ENCODE results near the gene NEK9.

Gene NEK9

DNA sequence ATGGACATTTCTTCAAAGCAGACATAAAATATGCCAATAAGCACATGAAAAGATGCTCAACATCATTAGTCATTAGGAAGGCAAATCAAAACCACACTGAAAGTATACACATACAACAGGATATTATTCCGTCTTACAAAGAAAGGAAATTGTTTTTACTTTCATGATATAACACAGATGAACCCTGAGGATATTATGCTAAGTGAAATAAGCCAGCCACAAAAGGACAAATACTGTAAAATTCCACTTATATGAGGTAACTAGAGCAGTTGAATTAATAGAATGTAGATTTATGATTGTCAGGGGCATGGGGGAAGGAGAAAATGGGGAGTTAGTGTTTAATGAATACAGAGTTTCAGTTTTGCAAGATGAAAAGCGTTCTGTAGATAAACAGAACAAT is 67.2 kb downstream of the NEK9 start:
- Histone ChIP-seq H3K27me3 (ENCODE audit: control insufficient read depth, insufficient read depth, low read length) (no peaks in the 10 kb centered on the region), H3K9ac (ENCODE audit: low read depth, low read length) (no peak overlapping the region), H3K4me1 (ENCODE audit: control insufficient read depth, insufficient read depth, low read length) (no peaks in the 10 kb centered on the region), H3K9me3 (ENCODE audit: control insufficient read depth, insufficient read depth, low read length) (no peaks in the 10 kb centered on the region), H3K36me3 (ENCODE audit: control insufficient read depth, insufficient read depth, low read length) (no peaks in the 10 kb centered on the region), H3K4me3 (ENCODE audit: low read depth, low read length) (no peak overlapping the region)

DNA sequence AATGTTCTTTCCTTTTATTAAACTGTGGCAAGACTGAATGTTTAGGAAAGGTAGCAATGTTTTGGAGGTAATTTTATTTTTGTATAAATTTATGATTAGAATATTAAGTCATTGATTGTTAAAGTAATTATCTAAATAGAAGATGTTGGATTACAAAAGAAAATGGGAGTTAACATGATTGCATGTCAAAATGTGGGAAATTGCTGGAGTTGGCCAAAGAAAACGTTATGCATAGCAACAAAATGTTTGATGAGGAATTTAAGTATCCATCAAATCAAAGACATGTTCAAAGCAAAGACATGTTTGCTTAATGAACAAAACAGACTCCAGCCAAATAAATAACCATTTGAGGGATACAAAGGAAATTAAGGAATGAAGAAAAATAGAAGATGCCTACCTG is 72.4 kb downstream of the NEK9 start:
- Histone ChIP-seq H3K36me3 (ENCODE audit: control insufficient read depth, insufficient read depth, low read length) (no peaks in the 10 kb centered on the region), H3K9me3 (ENCODE audit: control insufficient read depth, insufficient read depth, low read length) (no peaks in the 10 kb centered on the region), H3K27me3 (ENCODE audit: control insufficient read depth, insufficient read depth, low read length) (no peaks in the 10 kb centered on the region), H3K4me1 (ENCODE audit: control insufficient read depth, insufficient read depth, low read length) (no peaks in the 10 kb centered on the region), H3K4me3 (ENCODE audit: low read depth, low read length) (no peak overlapping the region), H3K9ac (ENCODE audit: low read depth, low read length) (no peak overlapping the region)

DNA sequence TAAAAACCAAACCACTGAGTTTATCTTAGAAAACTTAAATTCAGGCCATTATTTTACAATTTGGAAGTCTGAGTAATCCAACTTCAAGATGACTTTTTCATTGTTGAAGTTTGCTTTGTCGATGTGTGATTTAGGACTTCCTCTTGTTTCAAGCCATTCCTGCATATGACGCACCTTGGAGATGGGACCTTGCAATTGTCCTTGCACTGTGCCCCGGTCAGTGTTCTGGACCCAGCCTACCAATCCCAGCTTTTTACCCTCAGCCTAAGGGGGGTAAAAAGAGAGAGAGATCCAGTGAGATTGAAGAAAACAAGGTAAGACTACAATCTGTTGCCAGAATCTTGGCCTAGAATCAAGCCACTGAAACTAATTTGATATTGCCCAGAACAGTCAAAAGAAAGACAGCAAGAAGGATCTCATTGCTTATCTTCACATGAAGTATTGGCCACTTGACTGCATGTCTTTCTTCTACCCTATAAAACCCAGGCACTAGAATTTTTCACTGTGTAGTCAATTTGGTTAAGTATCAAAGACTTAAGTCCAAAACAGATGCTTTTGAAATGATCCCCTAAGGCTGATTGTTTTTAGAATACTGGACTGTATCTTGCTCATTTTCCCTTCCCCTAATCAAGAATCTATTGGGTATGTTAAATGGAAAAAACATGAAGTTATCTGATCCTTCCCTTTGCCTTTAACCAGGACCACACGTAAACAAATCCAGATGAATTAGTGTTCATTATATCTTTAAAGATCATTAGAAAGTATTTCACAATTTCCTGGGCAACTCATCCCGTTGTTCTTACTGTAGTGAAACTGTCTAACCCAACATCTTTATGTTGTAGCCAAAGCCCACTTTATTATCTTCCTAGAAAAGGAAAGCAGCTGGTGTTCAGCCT is 73.2 kb downstream of the NEK9 start:
- Histone ChIP-seq H3K27me3 (ENCODE audit: control insufficient read depth, insufficient read depth, low read length) (no peaks in the 10 kb centered on the region), H3K36me3 (ENCODE audit: control insufficient read depth, insufficient read depth, low read length) (no peaks in the 10 kb centered on the region), H3K4me3 (ENCODE audit: low read depth, low read length) (no peak overlapping the region), H3K4me1 (ENCODE audit: control insufficient read depth, insufficient read depth, low read length) (no peaks in the 10 kb centered on the region), H3K9ac (ENCODE audit: low read depth, low read length) (no peak overlapping the region), H3K9me3 (ENCODE audit: control insufficient read depth, insufficient read depth, low read length) (no peaks in the 10 kb centered on the region)

DNA sequence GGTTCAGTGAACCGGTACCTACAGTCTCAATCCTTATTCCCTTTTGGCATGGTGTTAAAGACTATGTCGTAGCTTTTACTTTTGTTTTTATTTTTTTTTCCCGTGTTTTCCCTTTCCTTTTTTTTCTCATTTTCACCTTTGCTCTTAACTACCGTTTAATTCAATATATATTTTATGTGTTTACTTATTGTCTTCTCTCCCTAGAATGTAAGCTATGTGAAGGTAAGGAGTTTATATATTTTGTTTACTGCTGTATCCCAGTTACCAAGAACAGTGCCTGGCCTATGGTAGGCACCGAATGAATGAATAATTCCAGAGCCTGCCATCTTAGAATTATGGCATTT is 75.3 kb downstream of the NEK9 start:
- no peaks in the 10 kb centered on the region for H3K9me3 ChIP-seq (ENCODE audit: control insufficient read depth, insufficient read depth, low read length)
- H3K4me3 ChIP-seq (ENCODE audit: low read depth, low read length), result peak overlapping the region; percentile 59
- H3K36me3 ChIP-seq (ENCODE audit: control insufficient read depth, insufficient read depth, low read length), result no peaks in the 10 kb centered on the region
- no peaks in the 10 kb centered on the region for H3K4me1 ChIP-seq (ENCODE audit: control insufficient read depth, insufficient read depth, low read length)
- H3K27me3 ChIP-seq (ENCODE audit: control insufficient read depth, insufficient read depth, low read length), result no peaks in the 10 kb centered on the region
- no peak overlapping the region for H3K9ac ChIP-seq (ENCODE audit: low read depth, low read length)

DNA sequence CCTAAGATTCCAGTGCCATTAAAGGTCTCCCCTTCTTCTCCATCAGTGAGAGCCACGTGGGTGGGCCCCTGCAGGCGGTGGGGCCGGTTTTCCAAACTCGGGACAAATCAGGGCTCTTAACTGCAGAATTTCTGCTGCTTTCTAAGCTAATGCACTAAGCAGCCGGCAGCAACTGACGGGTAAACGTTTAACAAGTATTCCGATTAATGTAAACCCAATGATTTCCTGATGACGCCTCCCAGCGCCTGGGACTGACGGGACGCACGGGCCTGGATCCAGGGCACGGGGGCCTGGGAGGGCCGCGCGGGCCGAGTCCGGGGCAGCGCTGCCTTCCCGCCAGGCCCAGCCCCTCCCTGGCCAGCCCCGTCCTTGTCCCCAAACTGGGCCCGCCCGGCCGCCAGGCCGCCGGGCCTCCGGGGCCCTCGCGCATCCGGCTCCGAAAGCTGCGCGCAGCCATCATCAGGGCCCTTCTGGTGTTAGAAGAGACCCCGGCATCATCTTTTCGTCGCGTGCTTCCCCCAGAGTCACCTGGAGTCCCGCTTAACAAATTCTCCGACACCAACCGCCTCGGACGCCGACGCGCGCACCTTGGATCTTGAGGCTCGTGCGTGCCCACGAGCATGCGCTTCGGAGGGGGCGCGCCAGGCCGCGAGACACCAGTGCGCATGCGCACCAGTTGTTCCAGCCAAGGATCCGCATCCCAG is 75.8 kb downstream of the NEK9 start, which contains the start of gene MLH3:
Gene MLH3, minus strand, starts transcription at position 616 of the 704 bp plus-strand sequence. CDS start 1,812 bp downstream, outside the sequence.
- Histone ChIP-seq H3K4me3 (ENCODE audit: low read depth, low read length) (peak within 1 kb of the TSS; percentile 59), H3K4me1 (ENCODE audit: control insufficient read depth, insufficient read depth, low read length) (no peaks in the 10 kb centered on the region), H3K27me3 (ENCODE audit: control insufficient read depth, insufficient read depth, low read length) (no peaks in the 10 kb centered on the region), H3K9me3 (ENCODE audit: control insufficient read depth, insufficient read depth, low read length) (no peaks in the 10 kb centered on the region), H3K36me3 (ENCODE audit: control insufficient read depth, insufficient read depth, low read length) (no peaks in the 10 kb centered on the region), H3K9ac (ENCODE audit: low read depth, low read length) (peak within 1 kb of the TSS; percentile 57)

DNA sequence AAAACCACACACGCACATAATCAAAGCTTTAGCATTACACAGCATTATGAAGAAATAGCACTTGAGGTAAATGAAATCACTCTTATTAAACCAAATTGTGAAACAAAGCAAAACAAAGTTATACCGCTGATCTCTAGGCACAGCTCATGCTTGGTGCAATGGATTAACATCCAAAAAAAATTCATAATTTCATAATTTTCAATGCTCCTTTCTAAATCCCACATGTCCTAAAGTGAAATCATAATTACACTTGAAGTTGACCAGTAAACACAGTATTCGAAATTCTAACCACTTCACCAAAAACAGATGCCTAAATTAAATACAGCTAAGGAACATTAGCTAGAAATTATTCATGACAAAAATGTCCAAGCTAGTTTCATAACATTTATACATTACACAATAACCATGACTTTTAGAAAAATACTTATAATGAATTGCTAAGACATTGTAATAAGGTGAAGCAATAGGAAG is 77.1 kb downstream of the NEK9 start:
- no peaks in the 10 kb centered on the region for H3K9me3 ChIP-seq (ENCODE audit: control insufficient read depth, insufficient read depth, low read length)
- H3K4me3 ChIP-seq (ENCODE audit: low read depth, low read length), result no peak overlapping the region
- H3K4me1 ChIP-seq (ENCODE audit: control insufficient read depth, insufficient read depth, low read length), result no peaks in the 10 kb centered on the region
- H3K36me3 ChIP-seq (ENCODE audit: control insufficient read depth, insufficient read depth, low read length), result no peaks in the 10 kb centered on the region
- no peaks in the 10 kb centered on the region for H3K27me3 ChIP-seq (ENCODE audit: control insufficient read depth, insufficient read depth, low read length)
- no peak overlapping the region for H3K9ac ChIP-seq (ENCODE audit: low read depth, low read length)

DNA sequence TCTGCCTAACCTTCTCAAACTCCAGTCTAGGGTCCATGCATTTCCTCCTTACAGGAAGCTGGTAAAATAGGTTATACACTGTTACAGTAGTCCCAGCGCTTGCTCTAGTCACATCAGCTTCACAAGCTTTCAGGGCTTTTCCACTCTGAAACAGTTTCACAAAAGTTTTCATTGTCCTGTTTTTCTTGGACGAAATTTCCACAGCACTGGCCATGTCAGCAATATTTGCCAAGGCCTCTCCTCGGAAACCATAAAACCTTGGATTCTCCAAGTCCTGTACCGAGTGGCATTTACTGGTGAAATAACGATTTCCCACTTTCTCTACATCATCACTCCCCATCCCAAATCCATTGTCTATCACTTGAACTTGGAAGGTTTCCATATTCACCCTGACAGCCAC is 77.7 kb downstream of the NEK9 start:
- no peaks in the 10 kb centered on the region for H3K9me3 ChIP-seq (ENCODE audit: control insufficient read depth, insufficient read depth, low read length)
- H3K4me3 ChIP-seq (ENCODE audit: low read depth, low read length), result no peak overlapping the region
- no peaks in the 10 kb centered on the region for H3K36me3 ChIP-seq (ENCODE audit: control insufficient read depth, insufficient read depth, low read length)
- H3K9ac ChIP-seq (ENCODE audit: low read depth, low read length), result no peak overlapping the region
- H3K4me1 ChIP-seq (ENCODE audit: control insufficient read depth, insufficient read depth, low read length), result no peaks in the 10 kb centered on the region
- no peaks in the 10 kb centered on the region for H3K27me3 ChIP-seq (ENCODE audit: control insufficient read depth, insufficient read depth, low read length)

DNA sequence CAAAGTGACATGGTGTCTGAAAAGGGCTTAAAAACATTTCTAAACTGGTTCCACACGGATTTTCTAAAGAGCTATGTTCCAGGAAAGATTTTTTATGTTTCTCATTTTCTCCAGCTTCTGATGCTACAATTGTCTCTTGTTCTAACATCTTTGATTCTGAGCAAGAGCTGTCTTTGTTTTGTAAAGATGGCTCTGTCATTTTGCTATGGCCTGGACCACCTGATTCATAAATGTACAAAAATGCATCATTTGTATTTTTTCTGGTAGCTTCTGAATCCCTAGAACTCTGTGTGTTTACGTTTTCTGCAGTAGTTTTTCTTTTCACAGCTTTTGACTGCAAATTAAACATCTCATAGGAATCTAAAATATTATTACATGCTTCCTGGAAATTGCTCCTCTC is 78.7 kb downstream of the NEK9 start:
- no peaks in the 10 kb centered on the region for H3K9me3 ChIP-seq (ENCODE audit: control insufficient read depth, insufficient read depth, low read length)

DNA sequence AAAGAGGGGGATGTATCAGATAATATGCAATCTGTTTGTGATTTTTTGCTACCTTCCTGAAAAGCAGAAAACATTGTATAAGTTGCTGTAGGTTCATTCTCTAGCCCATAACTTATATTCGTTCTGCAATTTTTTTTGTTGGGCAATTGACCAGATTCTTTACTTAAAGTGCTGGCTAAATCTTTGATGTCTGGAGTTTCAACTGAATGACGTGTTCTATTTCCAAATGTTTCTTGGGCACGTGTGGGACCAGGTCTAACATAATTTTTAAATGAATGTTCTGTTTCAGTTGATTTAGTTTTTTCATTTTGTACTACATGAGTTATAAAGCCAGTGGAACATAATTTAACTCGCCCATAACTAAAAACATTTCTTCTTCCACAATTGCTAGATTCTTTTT is 79.3 kb downstream of the NEK9 start:
- Histone ChIP-seq H3K9me3 (ENCODE audit: control insufficient read depth, insufficient read depth, low read length) (no peaks in the 10 kb centered on the region), H3K27me3 (ENCODE audit: control insufficient read depth, insufficient read depth, low read length) (no peaks in the 10 kb centered on the region), H3K36me3 (ENCODE audit: control insufficient read depth, insufficient read depth, low read length) (no peaks in the 10 kb centered on the region), H3K4me3 (ENCODE audit: low read depth, low read length) (no peak overlapping the region), H3K4me1 (ENCODE audit: control insufficient read depth, insufficient read depth, low read length) (no peaks in the 10 kb centered on the region), H3K9ac (ENCODE audit: low read depth, low read length) (no peak overlapping the region)

More for the DNA sequence above, 78.7 kb downstream of the NEK9 start:
- Histone ChIP-seq H3K4me1 (ENCODE audit: control insufficient read depth, insufficient read depth, low read length) (no peaks in the 10 kb centered on the region), H3K36me3 (ENCODE audit: control insufficient read depth, insufficient read depth, low read length) (no peaks in the 10 kb centered on the region), H3K4me3 (ENCODE audit: low read depth, low read length) (no peak overlapping the region), H3K9ac (ENCODE audit: low read depth, low read length) (no peak overlapping the region), H3K27me3 (ENCODE audit: control insufficient read depth, insufficient read depth, low read length) (no peaks in the 10 kb centered on the region)

DNA sequence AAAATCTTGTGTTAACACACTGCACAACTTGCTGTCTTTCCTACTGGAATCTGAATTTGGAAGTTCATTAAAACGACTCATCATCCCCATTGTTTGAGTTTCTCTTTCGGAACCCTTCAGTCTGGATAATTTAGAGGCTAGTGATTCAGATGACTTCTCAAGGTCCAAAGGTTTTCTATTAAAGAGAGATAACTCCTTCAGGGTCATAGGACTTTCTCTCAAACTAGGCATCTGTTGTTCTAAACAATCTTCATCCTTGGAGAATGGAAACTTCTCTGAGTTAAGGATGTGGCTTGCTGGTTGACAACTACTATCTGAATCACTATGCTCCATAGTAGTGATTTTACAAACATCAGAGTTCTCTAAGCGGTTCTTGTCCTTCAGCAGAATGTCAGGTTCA is 79.9 kb downstream of the NEK9 start:
- no peaks in the 10 kb centered on the region for H3K36me3 ChIP-seq (ENCODE audit: control insufficient read depth, insufficient read depth, low read length)
- H3K27me3 ChIP-seq (ENCODE audit: control insufficient read depth, insufficient read depth, low read length), result no peaks in the 10 kb centered on the region
- H3K4me1 ChIP-seq (ENCODE audit: control insufficient read depth, insufficient read depth, low read length), result no peaks in the 10 kb centered on the region
- H3K9ac ChIP-seq (ENCODE audit: low read depth, low read length), result no peak overlapping the region
- no peak overlapping the region for H3K4me3 ChIP-seq (ENCODE audit: low read depth, low read length)
- no peaks in the 10 kb centered on the region for H3K9me3 ChIP-seq (ENCODE audit: control insufficient read depth, insufficient read depth, low read length)

DNA sequence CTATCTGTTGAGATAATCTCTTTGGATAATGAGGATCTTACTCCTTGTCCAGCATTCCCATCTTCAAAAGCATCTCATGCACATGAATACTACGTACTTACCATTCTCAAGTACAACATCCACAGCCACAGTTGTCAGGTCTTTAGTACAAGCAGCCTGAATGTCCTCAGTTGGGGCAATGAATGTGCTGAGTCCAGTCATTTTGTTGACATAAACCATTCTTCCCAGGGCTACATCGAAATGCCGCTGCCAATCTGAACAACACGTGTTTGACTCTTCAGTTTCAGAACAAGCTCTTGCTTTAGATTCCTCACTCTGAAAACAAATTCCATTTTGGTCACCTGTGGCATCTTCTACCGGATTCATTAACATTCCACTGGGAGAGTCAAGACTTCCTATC is 80.6 kb downstream of the NEK9 start:
- no peaks in the 10 kb centered on the region for H3K9me3 ChIP-seq (ENCODE audit: control insufficient read depth, insufficient read depth, low read length)
- no peak overlapping the region for H3K9ac ChIP-seq (ENCODE audit: low read depth, low read length)
- no peaks in the 10 kb centered on the region for H3K36me3 ChIP-seq (ENCODE audit: control insufficient read depth, insufficient read depth, low read length)
- no peaks in the 10 kb centered on the region for H3K27me3 ChIP-seq (ENCODE audit: control insufficient read depth, insufficient read depth, low read length)
- no peaks in the 10 kb centered on the region for H3K4me1 ChIP-seq (ENCODE audit: control insufficient read depth, insufficient read depth, low read length)
- H3K4me3 ChIP-seq (ENCODE audit: low read depth, low read length), result no peak overlapping the region

DNA sequence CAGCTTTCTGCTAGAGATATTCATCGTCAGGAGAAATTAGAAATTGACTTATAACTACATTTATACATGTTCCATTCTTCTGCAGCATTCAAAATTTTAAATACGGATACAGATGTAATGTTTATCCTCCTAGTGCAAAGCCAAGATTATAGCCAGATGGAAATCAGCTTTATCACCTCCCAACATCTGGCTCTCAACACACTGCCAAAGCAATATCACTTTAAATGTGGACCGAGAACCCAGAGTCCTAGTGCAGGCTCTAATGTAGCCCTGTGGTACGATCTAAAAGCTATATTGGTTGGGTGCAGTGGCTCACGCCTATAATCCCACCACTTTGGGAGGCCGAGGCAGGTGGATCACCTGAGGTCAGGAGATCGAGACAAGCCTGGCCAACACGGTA is 82.1 kb downstream of the NEK9 start:
- Histone ChIP-seq H3K4me3 (ENCODE audit: low read depth, low read length) (no peak overlapping the region), H3K4me1 (ENCODE audit: control insufficient read depth, insufficient read depth, low read length) (no peaks in the 10 kb centered on the region), H3K36me3 (ENCODE audit: control insufficient read depth, insufficient read depth, low read length) (no peaks in the 10 kb centered on the region), H3K9ac (ENCODE audit: low read depth, low read length) (no peak overlapping the region), H3K9me3 (ENCODE audit: control insufficient read depth, insufficient read depth, low read length) (no peaks in the 10 kb centered on the region), H3K27me3 (ENCODE audit: control insufficient read depth, insufficient read depth, low read length) (no peaks in the 10 kb centered on the region)
